Measurements from ENCODE around the gene IDNK. TPM values are rescaled to one million over a fixed set of nuclear protein-coding genes. Genes with fewer than 3 reads are reported as not detected.
"Not testable (repeated sequence)": the region's sequence is repeated elsewhere in the genome, so short reads cannot be mapped to it uniquely, and the experiment has no call there.

The IDNK gene
- total RNA-seq, 1 experiment from 2014 or later = 10.9 TPM

GRCh38 chr9:83598487-83598886 lies 24.5 kb upstream of the IDNK start:
- Mint-ChIP-seq H3K4me1 (ENCODE audit: insufficient read depth, unreplicated experiment) (peaks cover 5% of the 10 kb centered on the region), H3K27ac (ENCODE audit: low read depth, unreplicated experiment) (no peak overlapping the region), H3K36me3 (ENCODE audit: insufficient read depth, unreplicated experiment) (no peaks in the 10 kb centered on the region), H3K9me3 (ENCODE audit: unreplicated experiment) (no peaks in the 10 kb centered on the region), H3K4me3 (ENCODE audit: unreplicated experiment) (no peak overlapping the region), H3K27me3 (ENCODE audit: insufficient read depth, unreplicated experiment) (no peaks in the 10 kb centered on the region)
- POLR2A ChIA-PET = no interaction called here
- no TSS peak for BruUV-seq (replicated peaks)
- intact Hi-C loops (cut with micrococcal nuclease) = no loop called here
- TF ChIP-seq CTCF (IDR thresholded peaks at IDR 0.05; ENCODE audit: unreplicated experiment) = no peak
- peak; percentile 49 for DNase-seq (ENCODE audit: unreplicated experiment)
- CTCF ChIA-PET = interaction anchor here (1.7 kb wide), 1 partner anchor 378 kb away, joined by 8 read pairs; no protein-coding TSS in a partner anchor

GRCh38 chr9:83599071-83599470 lies 23.9 kb upstream of the IDNK start:
- BruUV-seq (replicated peaks) = no TSS peak
- Mint-ChIP-seq H3K9me3 (ENCODE audit: unreplicated experiment) (no peaks in the 10 kb centered on the region), H3K4me1 (ENCODE audit: insufficient read depth, unreplicated experiment) (peaks cover 5% of the 10 kb centered on the region), H3K27me3 (ENCODE audit: insufficient read depth, unreplicated experiment) (no peaks in the 10 kb centered on the region), H3K36me3 (ENCODE audit: insufficient read depth, unreplicated experiment) (no peaks in the 10 kb centered on the region), H3K27ac (ENCODE audit: low read depth, unreplicated experiment) (no peak overlapping the region), H3K4me3 (ENCODE audit: unreplicated experiment) (no peak overlapping the region)
- TF ChIP-seq CTCF (IDR thresholded peaks at IDR 0.05; ENCODE audit: unreplicated experiment) = no peak
- intact Hi-C loops (cut with micrococcal nuclease) = no loop called here
- ChIA-PET POLR2A (no interaction called here), CTCF (interaction anchor here (0.8 kb wide), 1 partner anchor 265 kb away, joined by 3 read pairs; no protein-coding TSS in a partner anchor)
- DNase-seq (ENCODE audit: unreplicated experiment) = no peak

GRCh38 chr9:83601463-83601862 lies 21.5 kb upstream of the IDNK start:
- no peak overlapping the region for H3K27ac Mint-ChIP-seq (ENCODE audit: low read depth, unreplicated experiment)
- DNase-seq (ENCODE audit: unreplicated experiment) = no peak
- no peaks in the 10 kb centered on the region for H3K36me3 Mint-ChIP-seq (ENCODE audit: insufficient read depth, unreplicated experiment)
- peaks cover 5% of the 10 kb centered on the region for H3K4me1 Mint-ChIP-seq (ENCODE audit: insufficient read depth, unreplicated experiment)
- H3K4me3 Mint-ChIP-seq (ENCODE audit: unreplicated experiment) = no peak overlapping the region
- no TSS peak for BruUV-seq (replicated peaks)
- CTCF ChIA-PET = interaction anchor here (0.6 to 1.9 kb wide), 4 partner anchors 10 to 381 kb away, joined by 4 to 6 read pairs (median 5); no protein-coding TSS in a partner anchor
- no peak for TF ChIP-seq CTCF (IDR thresholded peaks at IDR 0.05; ENCODE audit: unreplicated experiment)
- POLR2A ChIA-PET = no interaction called here
- no peaks in the 10 kb centered on the region for H3K27me3 Mint-ChIP-seq (ENCODE audit: insufficient read depth, unreplicated experiment)
- intact Hi-C loops (cut with micrococcal nuclease) = no loop called here
- H3K9me3 Mint-ChIP-seq (ENCODE audit: unreplicated experiment) = no peaks in the 10 kb centered on the region

- H3K27ac Mint-ChIP-seq (ENCODE audit: low read depth, unreplicated experiment); intact Hi-C loops (cut with micrococcal nuclease); POLR2A ChIA-PET; H3K4me3 Mint-ChIP-seq (ENCODE audit: unreplicated experiment); H3K36me3 Mint-ChIP-seq (ENCODE audit: insufficient read depth, unreplicated experiment); H3K27me3 Mint-ChIP-seq (ENCODE audit: insufficient read depth, unreplicated experiment); CTCF ChIA-PET; H3K4me1 Mint-ChIP-seq (ENCODE audit: insufficient read depth, unreplicated experiment); DNase-seq (ENCODE audit: unreplicated experiment); BruUV-seq (replicated peaks); H3K9me3 Mint-ChIP-seq (ENCODE audit: unreplicated experiment): not testable (repeated sequence)
Measured at GRCh38 chr9:83607620-83608019, 15.3 kb upstream of the IDNK start.

GRCh38 chr9:83613298-83613697 lies 9.6 kb upstream of the IDNK start:
- intact Hi-C loops (cut with micrococcal nuclease); H3K27me3 Mint-ChIP-seq (ENCODE audit: insufficient read depth, unreplicated experiment); DNase-seq (ENCODE audit: unreplicated experiment); H3K4me3 Mint-ChIP-seq (ENCODE audit: unreplicated experiment); POLR2A ChIA-PET; H3K4me1 Mint-ChIP-seq (ENCODE audit: insufficient read depth, unreplicated experiment); H3K36me3 Mint-ChIP-seq (ENCODE audit: insufficient read depth, unreplicated experiment); H3K27ac Mint-ChIP-seq (ENCODE audit: low read depth, unreplicated experiment); BruUV-seq (replicated peaks); H3K9me3 Mint-ChIP-seq (ENCODE audit: unreplicated experiment): not testable (repeated sequence)
- CTCF ChIA-PET = interaction anchor here (0.6 to 1.0 kb wide), 2 partner anchors 416 to 579 kb away, joined by 4 read pairs; no protein-coding TSS in a partner anchor
